Measurements from ENCODE around the gene VPS4A. TPM values are rescaled to one million over a fixed set of nuclear protein-coding genes. Genes with fewer than 3 reads are reported as not detected.

The VPS4A gene
- total RNA-seq, 1 experiment from 2014 or later: 31.4 TPM

- intact Hi-C loops (cut with micrococcal nuclease; ENCODE audit: unreplicated experiment): no loop called here
- H3K4me1 Mint-ChIP-seq (ENCODE audit: low read depth, unreplicated experiment): peaks cover 13% of the 10 kb centered on the region
- CTCF ChIA-PET: no interaction called here
- H3K27ac Mint-ChIP-seq (ENCODE audit: unreplicated experiment): no peak overlapping the region
- H3K9me3 Mint-ChIP-seq (ENCODE audit: low read depth, unreplicated experiment): no peaks in the 10 kb centered on the region
- no peak for DNase-seq
- no peak for TF ChIP-seq CTCF (IDR thresholded peaks at IDR 0.05; ENCODE audit: unreplicated experiment)
- no peak overlapping the region for H3K4me3 Mint-ChIP-seq (ENCODE audit: low read depth, unreplicated experiment)
- BruUV-seq (replicated peaks): no TSS peak
- peaks cover 51% of the 10 kb centered on the region for H3K36me3 Mint-ChIP-seq (ENCODE audit: insufficient read depth, unreplicated experiment)
- H3K27me3 Mint-ChIP-seq (ENCODE audit: unreplicated experiment): no peaks in the 10 kb centered on the region
Observed at GRCh38 chr16:69345923-69346322, 34.8 kb downstream of the VPS4A start.

- TF ChIP-seq CTCF (IDR thresholded peaks at IDR 0.05; ENCODE audit: unreplicated experiment): no peak
- no TSS peak for BruUV-seq (replicated peaks)
- Mint-ChIP-seq H3K27ac (ENCODE audit: unreplicated experiment) (no peak overlapping the region), H3K27me3 (ENCODE audit: unreplicated experiment) (no peaks in the 10 kb centered on the region), H3K9me3 (ENCODE audit: low read depth, unreplicated experiment) (no peaks in the 10 kb centered on the region), H3K36me3 (ENCODE audit: insufficient read depth, unreplicated experiment) (peaks cover 48% of the 10 kb centered on the region), H3K4me3 (ENCODE audit: low read depth, unreplicated experiment) (no peak overlapping the region), H3K4me1 (ENCODE audit: low read depth, unreplicated experiment) (peaks cover 13% of the 10 kb centered on the region)
- DNase-seq: no peak
- CTCF ChIA-PET: no interaction called here
- intact Hi-C loops (cut with micrococcal nuclease; ENCODE audit: unreplicated experiment): no loop called here
Observed at GRCh38 chr16:69346683-69347082, 35.5 kb downstream of the VPS4A start.

GRCh38 chr16:69348222-69348621 lies 37.1 kb downstream of the VPS4A start:
- intact Hi-C loops (cut with micrococcal nuclease; ENCODE audit: unreplicated experiment): no loop called here
- H3K4me1 Mint-ChIP-seq (ENCODE audit: low read depth, unreplicated experiment): peaks cover 19% of the 10 kb centered on the region
- H3K36me3 Mint-ChIP-seq (ENCODE audit: insufficient read depth, unreplicated experiment): peaks cover 43% of the 10 kb centered on the region
- H3K4me3 Mint-ChIP-seq (ENCODE audit: low read depth, unreplicated experiment): no peak overlapping the region
- no peak overlapping the region for H3K27ac Mint-ChIP-seq (ENCODE audit: unreplicated experiment)
- H3K27me3 Mint-ChIP-seq (ENCODE audit: unreplicated experiment): no peaks in the 10 kb centered on the region
- TF ChIP-seq CTCF (IDR thresholded peaks at IDR 0.05; ENCODE audit: unreplicated experiment): no peak
- no peak for DNase-seq
- no peaks in the 10 kb centered on the region for H3K9me3 Mint-ChIP-seq (ENCODE audit: low read depth, unreplicated experiment)
- CTCF ChIA-PET: no interaction called here
- BruUV-seq (replicated peaks): no TSS peak

GRCh38 chr16:69349536-69349935 lies 38.4 kb downstream of the VPS4A start:
- DNase-seq: no peak
- peaks cover 19% of the 10 kb centered on the region for H3K4me1 Mint-ChIP-seq (ENCODE audit: low read depth, unreplicated experiment)
- no peaks in the 10 kb centered on the region for H3K27me3 Mint-ChIP-seq (ENCODE audit: unreplicated experiment)
- H3K36me3 Mint-ChIP-seq (ENCODE audit: insufficient read depth, unreplicated experiment): peaks cover 32% of the 10 kb centered on the region
- H3K27ac Mint-ChIP-seq (ENCODE audit: unreplicated experiment): no peak overlapping the region
- intact Hi-C loops (cut with micrococcal nuclease; ENCODE audit: unreplicated experiment): no loop called here
- CTCF ChIA-PET: no interaction called here
- TF ChIP-seq CTCF (IDR thresholded peaks at IDR 0.05; ENCODE audit: unreplicated experiment): no peak
- H3K4me3 Mint-ChIP-seq (ENCODE audit: low read depth, unreplicated experiment): no peak overlapping the region
- BruUV-seq (replicated peaks): no TSS peak
- H3K9me3 Mint-ChIP-seq (ENCODE audit: low read depth, unreplicated experiment): no peaks in the 10 kb centered on the region
